H1 (cell line): Measurements from ENCODE around the gene UNC5B. TPM values are rescaled to one million over a fixed set of nuclear protein-coding genes. Genes with fewer than 3 reads are reported as not detected.

Experiments
- CTCF ChIA-PET: fragments of 300-600 bp; sonication (Branson Sonifier 250); formaldehyde crosslinking; loops from one replicate; lab custom pipeline; 2021; ENCODE audit not compliant: partially characterized antibody; lab: Charles Lee
- POLR2A ChIA-PET: fragments of 300-600 bp; sonication (Branson Sonifier 250); formaldehyde crosslinking; loops from one replicate; lab custom pipeline; 2021; ENCODE audit warnings: inconsistent platforms; ENCODE audit not compliant: partially characterized antibody; lab: Charles Lee
- DNase-seq, 2 experiments: peaks; one replicate each; pipeline versions ENCODE4 v3.0.0 to v3.0.0-alpha.2; 2010 to 2022; ENCODE audit warnings: low spot score in 2 of 2, low read depth in 1 of 2, mixed read lengths in 1 of 2
- FAIRE-seq: peaks from 2 replicates; lab custom pipeline; 2011; peaks lifted over from hg19 to GRCh38; lab: Jason Lieb, UNC
- H2AFZ ChIP-seq: 2 replicates; pipeline ENCODE4 v1.8.1; 2012; ENCODE audit warnings: low read length, inconsistent platforms
- H2AK5ac ChIP-seq: 2 replicates; pipeline ENCODE4 v1.6.1; 2013; ENCODE audit warnings: low read depth, low read length
- H2BK120ac ChIP-seq: replicated peaks from 2 replicates; pipeline ENCODE3; 2013; ENCODE audit warnings: low read depth, low read length, inconsistent platforms
- H2BK12ac ChIP-seq: 2 replicates; pipeline ENCODE4 v1.6.1; 2013; ENCODE audit warnings: low read depth, low read length
- H2BK15ac ChIP-seq: 2 replicates; pipeline ENCODE4 v1.6.1; 2013; ENCODE audit warnings: low read length
- H2BK20ac ChIP-seq: 2 replicates; pipeline ENCODE4 v1.6.1; 2013; ENCODE audit warnings: low read length
- H2BK5ac ChIP-seq: 2 replicates; pipeline ENCODE4 v1.6.1; 2013; ENCODE audit warnings: low read depth, low read length
- H3K14ac ChIP-seq: 2 replicates; pipeline ENCODE4 v1.6.1; 2013; ENCODE audit warnings: inconsistent platforms; ENCODE audit not compliant: insufficient read length
- H3K18ac ChIP-seq: 2 replicates; pipeline ENCODE4 v1.6.1; 2013; ENCODE audit warnings: low read length; ENCODE audit errors: extremely low read depth
- H3K23ac ChIP-seq: 2 replicates; pipeline ENCODE4 v1.6.1; 2013; ENCODE audit warnings: inconsistent platforms; ENCODE audit not compliant: insufficient read length
- H3K23me2 ChIP-seq: 2 replicates; pipeline ENCODE4 v1.6.1; 2013; ENCODE audit warnings: low read depth, low read length
- H3K27ac ChIP-seq: 2 replicates; pipeline ENCODE4 v1.6.1; 2011; ENCODE audit warnings: low read depth, low read length, inconsistent platforms
- H3K27me3 ChIP-seq, 4 experiments: replicated peaks in 1 of 4; 1 replicate in 1 of 4; 2 replicates in 3 of 4; pipeline versions ENCODE4 v1.6.1 to v1.8.1; 2011 to 2013; ENCODE audit warnings: low read length in 3 of 4, mild to moderate bottlenecking in 3 of 4, inconsistent platforms in 2 of 4, mixed read lengths in 2 of 4, moderate library complexity in 1 of 4; ENCODE audit not compliant: control insufficient read depth in 3 of 4, insufficient read depth in 3 of 4; ENCODE audit errors: extremely low read depth in 1 of 4
- H3K36me3 ChIP-seq, 4 experiments: 2 replicates each; pipeline versions ENCODE4 v1.6.1 to v1.8.1; 2011 to 2013; ENCODE audit warnings: mild to moderate bottlenecking in 4 of 4, low read length in 3 of 4, moderate library complexity in 2 of 4, control low read depth in 1 of 4, inconsistent platforms in 1 of 4; ENCODE audit not compliant: insufficient read depth in 4 of 4, control insufficient read depth in 2 of 4
- H3K4ac ChIP-seq: replicated peaks from 2 replicates; pipeline ENCODE3; 2013; ENCODE audit warnings: low read length, low read depth, mixed read lengths, inconsistent platforms; ENCODE audit not compliant: insufficient read length
- H3K4me1 ChIP-seq, 4 experiments: replicated peaks in 1 of 4; 1 replicate in 1 of 4; 2 replicates in 3 of 4; pipeline versions ENCODE4 v1.6.1 to v1.8.1; 2011 to 2013; ENCODE audit warnings: low read length in 3 of 4, inconsistent platforms in 2 of 4, mixed read lengths in 1 of 4; ENCODE audit not compliant: insufficient read depth in 4 of 4, control insufficient read depth in 3 of 4
- H3K4me2 ChIP-seq, 2 experiments: 2 replicates each; pipeline versions ENCODE4 v1.6.1 to v1.8.1; 2011 to 2013; ENCODE audit warnings: low read depth in 2 of 2, low read length in 2 of 2, control low read depth in 1 of 2, inconsistent platforms in 1 of 2, mild to moderate bottlenecking in 1 of 2; ENCODE audit not compliant: insufficient read depth in 1 of 2
- H3K4me3 ChIP-seq, 4 experiments: fragments of 200-600, 300-600 bp in 1 of 4; sonication (generic), shearing (Covaris generic), sonication (Bioruptor Twin) in 1 of 4; 2 replicates each; pipeline versions ENCODE4 v1.5.1 to v1.8.1; 2011 to 2016; ENCODE audit warnings: low read length in 4 of 4, low read depth in 3 of 4, control low read depth in 2 of 4, inconsistent platforms in 2 of 4, mild to moderate bottlenecking in 2 of 4, mixed read lengths in 1 of 4, moderate library complexity in 1 of 4; ENCODE audit not compliant: insufficient read depth in 2 of 4; ENCODE audit errors: extremely low read depth in 1 of 4
- H3K56ac ChIP-seq: replicated peaks from 2 replicates; pipeline ENCODE3; 2013; ENCODE audit warnings: low read depth, mild to moderate bottlenecking, mixed read lengths, low read length, inconsistent platforms; ENCODE audit not compliant: insufficient read length
- H3K79me1 ChIP-seq: 2 replicates; pipeline ENCODE4 v1.6.1; 2013; ENCODE audit warnings: low read depth, low read length, control low read depth
- H3K79me2 ChIP-seq, 2 experiments: 2 replicates each; pipeline versions ENCODE4 v1.6.1 to v1.8.1; 2012 to 2013; ENCODE audit warnings: low read length in 2 of 2, mild to moderate bottlenecking in 2 of 2, inconsistent platforms in 1 of 2; ENCODE audit not compliant: insufficient read depth in 2 of 2, control insufficient read depth in 1 of 2
- H3K9ac ChIP-seq, 4 experiments: replicated peaks in 1 of 4; 1 replicate in 1 of 4; 2 replicates in 3 of 4; pipeline versions ENCODE4 v1.6.1 to v1.8.1; 2011 to 2013; ENCODE audit warnings: low read depth in 3 of 4, low read length in 3 of 4, control low read depth in 2 of 4, mild to moderate bottlenecking in 2 of 4, moderate library complexity in 2 of 4, inconsistent platforms in 1 of 4; ENCODE audit errors: extremely low read depth in 1 of 4
- H3K9me3 ChIP-seq, 2 experiments: 2 replicates each; pipeline versions ENCODE4 v1.6.1 to v1.8.1; 2012 to 2013; ENCODE audit warnings: mild to moderate bottlenecking in 2 of 2, moderate library complexity in 2 of 2, control low read depth in 1 of 2, inconsistent platforms in 1 of 2, low read depth in 1 of 2, low read length in 1 of 2, mixed read lengths in 1 of 2; ENCODE audit not compliant: insufficient read depth in 2 of 2
- H4K20me1 ChIP-seq, 2 experiments: replicated peaks in 1 of 2; 2 replicates each; pipeline versions ENCODE3 to v1.8.1; 2011 to 2013; ENCODE audit warnings: inconsistent platforms in 2 of 2, low read length in 2 of 2, mild to moderate bottlenecking in 1 of 2; ENCODE audit not compliant: insufficient read depth in 2 of 2, control insufficient read depth in 1 of 2
- H4K5ac ChIP-seq: 2 replicates; pipeline ENCODE4 v1.6.1; 2013; ENCODE audit warnings: low read length, low read depth, mixed read lengths, inconsistent platforms; ENCODE audit not compliant: insufficient read length
- H4K8ac ChIP-seq: 2 replicates; pipeline ENCODE4 v1.8.0; 2013; ENCODE audit warnings: mild to moderate bottlenecking, moderate library complexity, low read length, inconsistent platforms; ENCODE audit not compliant: insufficient read depth; ENCODE audit errors: extremely low read depth
- H4K91ac ChIP-seq: replicated peaks from 2 replicates; pipeline ENCODE3; 2013; ENCODE audit warnings: low read length, mixed read lengths, inconsistent platforms; ENCODE audit not compliant: insufficient read length
- ASH2L ChIP-seq: fragments of 200-600, 300-600 bp; sonication (generic); IDR thresholded peaks from one replicate; pipeline ENCODE4 v1.7.1; 2017; ENCODE audit warnings: low read length
- CHD1 ChIP-seq: IDR thresholded peaks from 2 replicates; pipeline ENCODE4 v1.6.1; 2012; ENCODE audit warnings: low read depth, low read length, improper control_type of control experiment
- EP300 ChIP-seq, 2 experiments: IDR thresholded peaks; 1 replicate in 1 of 2; 2 replicates in 1 of 2; pipeline ENCODE4 v1.6.1; 2011 to 2012; ENCODE audit warnings: low read depth in 2 of 2, low read length in 2 of 2, mild to moderate bottlenecking in 2 of 2, borderline replicate concordance in 1 of 2, inconsistent platforms in 1 of 2, moderate library complexity in 1 of 2
- HDAC2 ChIP-seq, 2 experiments: fragments of 300-600 bp in 1 of 2; sonication (generic) in 1 of 2; IDR thresholded peaks; 2 replicates each; pipeline ENCODE4 v1.6.1; 2011 to 2012; ENCODE audit warnings: low read depth in 2 of 2, low read length in 2 of 2, mild to moderate bottlenecking in 2 of 2, moderate library complexity in 2 of 2, borderline replicate concordance in 1 of 2, inconsistent platforms in 1 of 2
- JUN ChIP-seq: IDR thresholded peaks from 2 replicates; pipeline ENCODE4 v1.6.1; 2011; ENCODE audit warnings: low read depth, mild to moderate bottlenecking, improper control_type of control experiment, low read length
- KDM4A ChIP-seq: IDR thresholded peaks from one replicate; pipeline ENCODE4 v1.7.1; 2012; ENCODE audit warnings: low read depth, mild to moderate bottlenecking, moderate library complexity, low read length, inconsistent platforms; ENCODE audit not compliant: severe bottlenecking
- KDM5A ChIP-seq: fragments of 200-600 bp; IDR thresholded peaks from 2 replicates; pipeline ENCODE4 v1.7.1; 2012; ENCODE audit warnings: mild to moderate bottlenecking, low read length, inconsistent platforms, mixed read lengths
- RFX5 ChIP-seq: IDR thresholded peaks from 2 replicates; pipeline ENCODE4 v1.6.1; 2011; ENCODE audit warnings: low read depth, low read length, improper control_type of control experiment, borderline replicate concordance
- SP4 ChIP-seq: IDR thresholded peaks from 2 replicates; pipeline ENCODE4 v1.6.1; 2012; ENCODE audit warnings: low read length, inconsistent platforms
- TCF12 ChIP-seq: IDR thresholded peaks from 2 replicates; pipeline ENCODE4 v1.6.1; 2011; ENCODE audit warnings: low read depth, mild to moderate bottlenecking, low read length
- TEAD4 ChIP-seq: IDR thresholded peaks from 2 replicates; pipeline ENCODE4 v1.6.1; 2012; ENCODE audit warnings: low read depth, low read length, inconsistent platforms, mixed read lengths
- ZNF274 ChIP-seq: IDR thresholded peaks from 2 replicates; pipeline ENCODE4 v1.7.0; 2012; ENCODE audit warnings: low read length, borderline replicate concordance; ENCODE audit errors: extremely low read depth
- WGBS, 2 experiments: shearing (Covaris generic) in 1 of 2; methylation state at CpG; one replicate each; pipeline versions ENCODE4 v1.1.6 to v1.1.7; 2013 to 2015; ENCODE audit warnings: low lambda C conversion rate in 2 of 2, mixed read lengths in 2 of 2, inconsistent platforms in 1 of 2, low coverage in 1 of 2, missing lambda C conversion rate in 1 of 2; ENCODE audit not compliant: insufficient replicate concordance in 2 of 2, insufficient coverage in 1 of 2, insufficient read length in 1 of 2; ENCODE audit errors: extremely low coverage in 1 of 2, missing lambda C conversion rate in 1 of 2; 5-methylcytosine and 5-hydroxymethylcytosine counted together
- polyA plus RNA-seq, 7 experiments: library from polyadenylated mRNA; depleted of rRNA in 3 of 7; stranded (reverse) in 5 of 7; unstranded in 2 of 7; fragments of >200 nt in 5 of 7; fragments of 200-250 nt in 2 of 7; gene quantifications; 1 replicate in 5 of 7; 2 replicates in 1 of 7; 4 replicates in 1 of 7; pipeline versions ENCODE4 v1.2.1 to v1.2.3, GENCODE V29; 2011 to 2013; ENCODE audit warnings: missing spikeins in 2 of 7, mixed read lengths in 2 of 7
- total RNA-seq: library from RNA; stranded (reverse); fragmentation: NEBNext Ultra II Directional; extraction: Animal tissue kit (Norgen Biotek cat#: 25700); gene quantifications from 2 replicates; pipeline ENCODE4 v1.2.1, GENCODE V29; 2021

UNC5B gene
- total and polyA plus RNA-seq, 2 of the 8 experiments (the other 6 are each of a cell fraction or from before 2014, with no cell fraction given): 27.9 to 31.8 TPM

GRCh38 chr10:71338728-71339495 is 126.5 kb downstream of the UNC5B start:
- Histone ChIP-seq H3K4me1 (peaks cover 10 to 25% (median 18%) of the 10 kb centered on the region in 4 experiments), H3K9me3 (no peaks in the 10 kb centered on the region), H3K79me2 (no peaks in the 10 kb centered on the region), H4K20me1 (no peaks in the 10 kb centered on the region), H2BK15ac (no peak overlapping the region; the same call in 1 of the 2 replicates), H2BK12ac (no peak overlapping the region; the same call in 1 of the 2 replicates), H3K23me2 (no peaks in the 10 kb centered on the region), H3K56ac (no peak overlapping the region), H3K27me3 (no peaks in the 10 kb centered on the region), H3K79me1 (no peaks in the 10 kb centered on the region), H3K18ac (no peak overlapping the region), H2BK5ac (no peak overlapping the region), H4K91ac (no peak overlapping the region), H3K36me3 (peaks cover 0 to 3% (median 0%) of the 10 kb centered on the region in 4 experiments; a peak in 1 of 8 replicates), H2AFZ (no peak overlapping the region), H3K4me3 (no peak overlapping the region), H4K8ac (no peak overlapping the region), H3K4ac (no peak overlapping the region), H2AK5ac (no peak overlapping the region), H3K27ac (no peak overlapping the region), H2BK20ac (no peak overlapping the region; the same call in 1 of the 2 replicates), H3K23ac (no peak overlapping the region), H3K4me2 (no peak overlapping the region), H3K9ac (no peak overlapping the region), H3K14ac (no peak overlapping the region), H4K5ac (no peak overlapping the region), H2BK120ac (no peak overlapping the region)
- CTCF ChIA-PET: interaction anchor here (0.5 to 3.8 kb wide), 20 partner anchors 8 to 301 kb away, joined by 3 to 19 read pairs (median 5); partner anchors contain the start of gene SLC29A3
- DNase-seq: no peak
- WGBS, 2 experiments: 88% methylated on average over 13 of the region's 13 CpGs; no CpG with 5 or more reads in 1 of the 2 experiments
- POLR2A ChIA-PET: interaction anchor here (1.6 kb wide), 1 partner anchor 9 kb away, joined by 5 read pairs; no protein-coding TSS in a partner anchor
- FAIRE-seq: no peak
- TF ChIP-seq KDM4A: no peak
- no peak for TF ChIP-seq SP4
- no peak for TF ChIP-seq HDAC2 (IDR thresholded peaks at IDR 0.05; ENCODE audit: borderline replicate concordance in 1 of 2, low read depth in 2 of 2, low read length in 2 of 2)
- TF ChIP-seq ZNF274: no peak
- no peak for TF ChIP-seq TCF12
- no peak for TF ChIP-seq JUN
- no peak for TF ChIP-seq KDM5A
- TF ChIP-seq RFX5: no peak
- TF ChIP-seq TEAD4: no peak
- no peak for TF ChIP-seq ASH2L
- TF ChIP-seq EP300 (IDR thresholded peaks at IDR 0.05; ENCODE audit: borderline replicate concordance in 1 of 2, low read depth in 2 of 2, low read length in 2 of 2): no peak
- no peak for TF ChIP-seq CHD1
